HG03558 (cell line): ENCODE results near the gene SSC5D.
"Not testable (repeated sequence)": the region's sequence is repeated elsewhere in the genome, so short reads cannot be mapped to it uniquely, and the experiment has no call there.

ENCODE experiments used
- ATAC-seq: cut with Tn5 transposase; IDR thresholded peaks from one replicate; pipeline ENCODE4 v1.9.1; 2021; ENCODE audit warnings: moderate number of reproducible peaks; ENCODE audit not compliant: unreplicated experiment; ENCODE audit errors: extremely low read depth

The SSC5D gene

GRCh38 chr19:55534280-55534679 is 46.0 kb downstream of the SSC5D start:
- not testable (repeated sequence) for ATAC-seq

GRCh38 chr19:55535173-55535964 is 47.1 kb downstream of the SSC5D start:
- ATAC-seq = no peak

- no peak for ATAC-seq
Measured at GRCh38 chr19:55535965-55536350, 47.7 kb downstream of the SSC5D start.

GRCh38 chr19:55536366-55536765 is 48.1 kb downstream of the SSC5D start:
- no peak for ATAC-seq

GRCh38 chr19:55536951-55537740 is 48.9 kb downstream of the SSC5D start, which contains the start of gene SBK2:
Gene SBK2 (minus strand): TSS chr19:55537133. CDS start chr19:55536294, 839 bp downstream.
- no peak for ATAC-seq

GRCh38 chr19:55537741-55538111 is 49.5 kb downstream of the SSC5D start:
- no peak for ATAC-seq

GRCh38 chr19:55538132-55538531 is 49.9 kb downstream of the SSC5D start:
- no peak for ATAC-seq

GRCh38 chr19:55539090-55539984 is 51.1 kb downstream of the SSC5D start:
- no peak for ATAC-seq

- ATAC-seq = no peak
Measured at GRCh38 chr19:55540619-55541018, 52.4 kb downstream of the SSC5D start.

GRCh38 chr19:55541091-55541490 is 52.9 kb downstream of the SSC5D start:
- ATAC-seq = no peak

- no peak for ATAC-seq
Measured at GRCh38 chr19:55542292-55542855, 54.1 kb downstream of the SSC5D start.

GRCh38 chr19:55543567-55543966 is 55.3 kb downstream of the SSC5D start:
- no peak for ATAC-seq

- no peak for ATAC-seq
Measured at GRCh38 chr19:55544014-55544413, 55.8 kb downstream of the SSC5D start.

GRCh38 chr19:55544776-55545439 is 56.7 kb downstream of the SSC5D start:
- ATAC-seq = no peak

GRCh38 chr19:55545443-55545842 is 57.2 kb downstream of the SSC5D start, which contains the start of gene SBK3:
Gene SBK3 (minus strand): TSS chr19:55545543. CDS start chr19:55545543, 0 bp downstream.
- ATAC-seq = no peak

GRCh38 chr19:55546011-55546410 is 57.8 kb downstream of the SSC5D start:
- ATAC-seq = no peak

GRCh38 chr19:55546822-55547614 is 58.8 kb downstream of the SSC5D start:
- ATAC-seq = no peak

- no peak for ATAC-seq
Measured at GRCh38 chr19:55549500-55550320, 61.5 kb downstream of the SSC5D start.
